A673 (cell line): Measurements from ENCODE around the gene PPM1E.

ENCODE experiments used
- EZH2 ChIP-seq: fragments of 200-600 bp; sonication (generic); IDR thresholded peaks from 2 replicates; pipeline ENCODE4 v1.6.1; 2017; ENCODE audit warnings: borderline replicate concordance, low read depth, mild to moderate bottlenecking, mixed read lengths, antibody characterized with exemption, low read length; ENCODE audit not compliant: poor library complexity, severe bottlenecking
- TF ChIP-seq, protein P1 (sequence below): fragments of 300-800, 200-600 bp; sonication (generic); conservative IDR thresholded peaks from 2 replicates; pipeline ENCODE4 v1.5.1; 2017; ENCODE audit warnings: low read depth, mild to moderate bottlenecking, antibody characterized with exemption, low read length, moderate library complexity, mixed read lengths

DNA sequence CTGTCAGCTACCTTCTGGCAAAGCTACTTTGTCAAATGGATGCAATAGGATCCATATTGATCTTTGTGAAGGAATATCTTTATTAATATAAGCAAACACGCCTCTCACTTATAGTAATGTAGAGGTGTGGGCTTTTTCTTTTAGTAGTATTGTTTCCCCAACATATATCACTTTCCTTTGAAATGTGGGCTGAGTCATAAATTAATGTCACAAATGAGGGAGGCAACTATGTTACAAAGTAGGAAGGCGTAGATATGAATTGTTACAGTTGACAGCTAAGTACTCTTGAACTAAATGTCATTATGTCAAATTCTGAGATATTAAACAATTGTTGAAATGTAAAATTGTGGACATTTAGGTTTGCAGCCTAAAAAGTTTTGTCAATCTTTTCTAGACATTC is 2.6 kb upstream of the PPM1E start:
- TF ChIP-seq, protein P1, sequence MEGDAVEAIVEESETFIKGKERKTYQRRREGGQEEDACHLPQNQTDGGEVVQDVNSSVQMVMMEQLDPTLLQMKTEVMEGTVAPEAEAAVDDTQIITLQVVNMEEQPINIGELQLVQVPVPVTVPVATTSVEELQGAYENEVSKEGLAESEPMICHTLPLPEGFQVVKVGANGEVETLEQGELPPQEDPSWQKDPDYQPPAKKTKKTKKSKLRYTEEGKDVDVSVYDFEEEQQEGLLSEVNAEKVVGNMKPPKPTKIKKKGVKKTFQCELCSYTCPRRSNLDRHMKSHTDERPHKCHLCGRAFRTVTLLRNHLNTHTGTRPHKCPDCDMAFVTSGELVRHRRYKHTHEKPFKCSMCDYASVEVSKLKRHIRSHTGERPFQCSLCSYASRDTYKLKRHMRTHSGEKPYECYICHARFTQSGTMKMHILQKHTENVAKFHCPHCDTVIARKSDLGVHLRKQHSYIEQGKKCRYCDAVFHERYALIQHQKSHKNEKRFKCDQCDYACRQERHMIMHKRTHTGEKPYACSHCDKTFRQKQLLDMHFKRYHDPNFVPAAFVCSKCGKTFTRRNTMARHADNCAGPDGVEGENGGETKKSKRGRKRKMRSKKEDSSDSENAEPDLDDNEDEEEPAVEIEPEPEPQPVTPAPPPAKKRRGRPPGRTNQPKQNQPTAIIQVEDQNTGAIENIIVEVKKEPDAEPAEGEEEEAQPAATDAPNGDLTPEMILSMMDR: no peak
- no peak for TF ChIP-seq EZH2
